Lower leg skin (tissue), 4 donors: ENCODE results near the gene CCT7. TPM values are rescaled to one million over a fixed set of nuclear protein-coding genes. Genes with fewer than 3 reads are reported as not detected.

Source experiments
- DNase-seq, 2 donors: peaks; one replicate each; pipeline ENCODE4 v3.0.0-alpha.2; 2019; ENCODE audit warnings: low spot score in 2 of 2
- H3K4me3 ChIP-seq: fragments of 200-600 bp; sonication (generic); 2 replicates; pipeline ENCODE4 v1.5.1; 2017; ENCODE audit warnings: mild to moderate bottlenecking, low read depth; ENCODE audit not compliant: poor library complexity, severe bottlenecking
- CTCF ChIP-seq, 3 donors: fragments of 450-650 bp; IDR thresholded peaks; one replicate each; pipeline ENCODE4 v1.5.1; 2016; ENCODE audit warnings: antibody characterized with exemption in 3 of 3, mild to moderate bottlenecking in 3 of 3, moderate library complexity in 2 of 3
- POLR2A ChIP-seq, 2 donors: fragments of 450-650 bp; IDR thresholded peaks; one replicate each; pipeline ENCODE4 v1.6.1; 2016 to 2017; ENCODE audit warnings: antibody characterized with exemption in 2 of 2, mild to moderate bottlenecking in 1 of 2, moderate library complexity in 1 of 2
- WGBS, 2 donors: methylation state at CpG; one replicate each; pipeline ENCODE4 v1.1.5; 2018; 5-methylcytosine and 5-hydroxymethylcytosine counted together
- intact Hi-C: fragments of 100-400 bp; cut with DNase I; formaldehyde crosslinking; loops from one replicate; pipeline ENCODE4 v1.15.0; 2023; ENCODE audit warnings: low total_unique reads
- total RNA-seq, 4 donors: library from RNA; depleted of rRNA; stranded (reverse); fragments of >200 nt; gene quantifications; one replicate each; pipeline ENCODE4 v1.1.0, GENCODE V29; 2016

The CCT7 gene
- total RNA-seq, 4 donors from 2014 or later: 141 to 173 (median 156) TPM

- intact Hi-C loops: no loop called here
- no peak for TF ChIP-seq CTCF (IDR thresholded peaks at IDR 0.05)
- TF ChIP-seq POLR2A (IDR thresholded peaks at IDR 0.05): no peak
- DNase-seq: peak in 1 of 2 donors; percentile 70
- 43 to 49% methylated on average over 4 of the region's 4 CpGs for WGBS, 2 donors
- H3K4me3 ChIP-seq: no peak overlapping the region
Measured at GRCh38 chr2:73255007-73255644, 21.0 kb downstream of the CCT7 start.

GRCh38 chr2:73255907-73256617, 22.0 kb downstream of the CCT7 start:
- intact Hi-C loops: no loop called here
- DNase-seq: peak in 1 of 2 donors; percentile 76
- no peak overlapping the region for H3K4me3 ChIP-seq
- 68 to 72% methylated on average over 5 of the region's 5 CpGs for WGBS, 2 donors
- TF ChIP-seq POLR2A (IDR thresholded peaks at IDR 0.05) (no peak), CTCF (IDR thresholded peaks at IDR 0.05) (no peak)

- WGBS, 2 donors: 40 to 86% methylated on average over 1 of the region's 1 CpG
- TF ChIP-seq CTCF (IDR thresholded peaks at IDR 0.05): no peak
- TF ChIP-seq POLR2A (IDR thresholded peaks at IDR 0.05): no peak
- no peak overlapping the region for H3K4me3 ChIP-seq
- intact Hi-C loops: no loop called here
- no peak for DNase-seq
Measured at GRCh38 chr2:73256618-73256922, 22.5 kb downstream of the CCT7 start.

GRCh38 chr2:73257021-73257420, 22.9 kb downstream of the CCT7 start:
- DNase-seq: peak in 1 of 2 donors; percentile 61
- intact Hi-C loops: no loop called here
- 96 to 97% methylated on average over 2 of the region's 2 CpGs for WGBS, 2 donors
- no peak for TF ChIP-seq CTCF (IDR thresholded peaks at IDR 0.05)
- TF ChIP-seq POLR2A (IDR thresholded peaks at IDR 0.05): no peak
- H3K4me3 ChIP-seq: no peak overlapping the region

GRCh38 chr2:73257425-73258125, 23.5 kb downstream of the CCT7 start:
- no peak for TF ChIP-seq CTCF (IDR thresholded peaks at IDR 0.05)
- no peak for TF ChIP-seq POLR2A (IDR thresholded peaks at IDR 0.05)
- intact Hi-C loops: no loop called here
- 68 to 73% methylated on average over 10 of the region's 10 CpGs for WGBS, 2 donors
- DNase-seq: peak in 1 of 2 donors; percentile 86
- no peak overlapping the region for H3K4me3 ChIP-seq
